OCI-LY7 (cell line): ENCODE data around the gene PSAPL1.

Experiments used
- EZH2phosphoT487 ChIP-seq: fragments of 200-600 bp; sonication (generic); IDR thresholded peaks from 2 replicates; pipeline ENCODE4 v1.6.1; 2018; ENCODE audit warnings: low read depth, borderline replicate concordance, mild to moderate bottlenecking, mixed run types, antibody characterized with exemption, low read length, moderate library complexity, mixed read lengths
- TF ChIP-seq, protein P1 (sequence below): fragments of 200-600 bp; sonication (generic); conservative IDR thresholded peaks from 2 replicates; pipeline ENCODE4 v1.5.1; 2014; ENCODE audit warnings: mild to moderate bottlenecking, antibody characterized with exemption, low read length, moderate library complexity, mixed read lengths

DNA sequence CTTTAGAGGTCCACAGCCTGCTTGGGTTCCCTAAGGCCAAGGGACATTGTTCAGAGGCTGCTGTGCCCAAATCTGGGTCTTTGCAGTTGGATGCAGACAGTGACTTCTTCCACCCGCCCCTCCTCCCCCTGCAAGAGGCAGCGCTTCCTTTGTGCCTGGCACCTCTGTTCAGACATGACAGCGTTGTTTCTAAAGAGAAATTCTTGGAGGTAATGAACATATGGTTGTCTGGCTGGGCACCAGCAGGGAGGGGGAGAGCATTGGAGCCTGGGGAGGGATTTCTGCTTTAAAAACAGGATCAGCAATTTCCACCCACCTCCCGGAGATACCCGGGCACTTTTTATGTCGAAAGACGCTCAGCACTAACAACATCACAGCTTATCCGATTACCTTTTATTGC, 51.5 kb downstream of the PSAPL1 start:
- TF ChIP-seq, protein P1, sequence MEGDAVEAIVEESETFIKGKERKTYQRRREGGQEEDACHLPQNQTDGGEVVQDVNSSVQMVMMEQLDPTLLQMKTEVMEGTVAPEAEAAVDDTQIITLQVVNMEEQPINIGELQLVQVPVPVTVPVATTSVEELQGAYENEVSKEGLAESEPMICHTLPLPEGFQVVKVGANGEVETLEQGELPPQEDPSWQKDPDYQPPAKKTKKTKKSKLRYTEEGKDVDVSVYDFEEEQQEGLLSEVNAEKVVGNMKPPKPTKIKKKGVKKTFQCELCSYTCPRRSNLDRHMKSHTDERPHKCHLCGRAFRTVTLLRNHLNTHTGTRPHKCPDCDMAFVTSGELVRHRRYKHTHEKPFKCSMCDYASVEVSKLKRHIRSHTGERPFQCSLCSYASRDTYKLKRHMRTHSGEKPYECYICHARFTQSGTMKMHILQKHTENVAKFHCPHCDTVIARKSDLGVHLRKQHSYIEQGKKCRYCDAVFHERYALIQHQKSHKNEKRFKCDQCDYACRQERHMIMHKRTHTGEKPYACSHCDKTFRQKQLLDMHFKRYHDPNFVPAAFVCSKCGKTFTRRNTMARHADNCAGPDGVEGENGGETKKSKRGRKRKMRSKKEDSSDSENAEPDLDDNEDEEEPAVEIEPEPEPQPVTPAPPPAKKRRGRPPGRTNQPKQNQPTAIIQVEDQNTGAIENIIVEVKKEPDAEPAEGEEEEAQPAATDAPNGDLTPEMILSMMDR: no peak
- no peak for TF ChIP-seq EZH2phosphoT487
